NCI-H460 (cell line): ENCODE measurements around the gene TWIST2. TPM values are rescaled to one million over a fixed set of nuclear protein-coding genes. Genes with fewer than 3 reads are reported as not detected.

Experiments used
- DNase-seq: peaks from one replicate; pipeline ENCODE4 v3.0.0-alpha.2; 2016; ENCODE audit warnings: low read depth; ENCODE audit errors: extremely low read depth
- polyA plus RNA-seq: library from polyadenylated mRNA; depleted of rRNA; stranded (reverse); fragments of >200 nt; gene quantifications from 2 replicates; pipeline ENCODE4 v1.2.3, GENCODE V29; 2014; cell fraction: nucleus; rRNA removed
- total RNA-seq: library from RNA; depleted of rRNA; stranded (reverse); fragments of >200 nt; shearing (Covaris generic); gene quantifications from 2 replicates; pipeline ENCODE4 v1.2.3, GENCODE V29; 2014; rRNA removed

The TWIST2 gene
- total RNA-seq: 11.0 and 13.6 TPM in 2 replicates
- 5.6 and 17.2 TPM in 2 replicates for polyA plus RNA-seq

GRCh38 chr2:238847841-238848690 lies at the start of gene TWIST2:
Gene TWIST2, plus strand, starts transcription at chr2:238848085. Its CDS starts 131 bp downstream, at chr2:238848216.
- DNase-seq: no peak

GRCh38 chr2:238801791-238802190 lies 46.1 kb upstream of the TWIST2 start:
- no peak for DNase-seq

- no peak for DNase-seq
Observed at GRCh38 chr2:238802957-238803356, 44.9 kb upstream of the TWIST2 start.

GRCh38 chr2:238803996-238804870 lies 43.7 kb upstream of the TWIST2 start:
- DNase-seq: no peak

- no peak for DNase-seq
Observed at GRCh38 chr2:238808761-238809160, 39.1 kb upstream of the TWIST2 start.

- DNase-seq: no peak
Observed at GRCh38 chr2:238810321-238810720, 37.6 kb upstream of the TWIST2 start.

- DNase-seq: no peak
Observed at GRCh38 chr2:238811293-238811692, 36.6 kb upstream of the TWIST2 start.

GRCh38 chr2:238811759-238812158 lies 36.1 kb upstream of the TWIST2 start:
- no peak for DNase-seq

DNA sequence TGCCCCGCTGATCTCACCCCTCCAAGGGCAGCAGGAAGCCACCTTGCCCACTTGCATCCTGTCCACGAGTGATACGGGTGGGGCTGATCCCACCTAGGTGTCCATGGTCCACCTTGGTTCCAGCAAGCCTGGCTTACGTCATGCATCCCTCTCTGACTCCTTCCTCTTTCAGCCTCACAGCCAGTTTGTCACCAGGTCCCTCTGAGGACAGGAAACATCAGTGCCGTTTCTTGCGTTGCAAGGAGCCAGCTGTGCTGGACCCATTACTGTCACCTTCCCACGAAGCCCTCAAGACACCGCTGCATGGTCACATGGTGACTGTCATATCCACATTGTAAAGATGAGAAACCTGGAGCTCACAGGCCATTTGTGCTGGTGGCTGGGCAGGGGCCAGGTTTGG lies 34.8 kb upstream of the TWIST2 start:
- DNase-seq: no peak

GRCh38 chr2:238814815-238815214 lies 33.1 kb upstream of the TWIST2 start:
- no peak for DNase-seq

GRCh38 chr2:238816291-238816690 lies 31.6 kb upstream of the TWIST2 start:
- DNase-seq: no peak

- no peak for DNase-seq
Observed at GRCh38 chr2:238817382-238817781, 30.5 kb upstream of the TWIST2 start.

DNA sequence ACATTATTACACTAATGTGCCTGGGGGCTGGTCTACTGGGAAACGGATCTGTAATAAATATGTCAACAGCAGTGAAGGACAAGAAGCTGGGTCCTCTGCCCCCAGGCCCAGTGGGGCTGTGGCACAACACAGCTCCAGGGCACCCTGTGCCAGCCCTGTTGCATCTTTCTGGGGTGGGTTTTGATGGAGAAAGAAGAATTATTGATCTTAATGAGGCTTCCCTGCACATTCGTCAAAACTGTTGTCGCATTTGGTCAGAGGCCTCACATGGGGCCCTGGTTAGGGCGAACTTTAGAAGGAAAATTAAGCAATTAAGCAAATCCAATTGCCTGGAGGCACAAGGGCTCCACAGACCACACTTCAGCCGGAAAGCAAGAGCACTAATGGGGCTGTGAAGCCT lies 30.0 kb upstream of the TWIST2 start:
- DNase-seq: no peak

DNA sequence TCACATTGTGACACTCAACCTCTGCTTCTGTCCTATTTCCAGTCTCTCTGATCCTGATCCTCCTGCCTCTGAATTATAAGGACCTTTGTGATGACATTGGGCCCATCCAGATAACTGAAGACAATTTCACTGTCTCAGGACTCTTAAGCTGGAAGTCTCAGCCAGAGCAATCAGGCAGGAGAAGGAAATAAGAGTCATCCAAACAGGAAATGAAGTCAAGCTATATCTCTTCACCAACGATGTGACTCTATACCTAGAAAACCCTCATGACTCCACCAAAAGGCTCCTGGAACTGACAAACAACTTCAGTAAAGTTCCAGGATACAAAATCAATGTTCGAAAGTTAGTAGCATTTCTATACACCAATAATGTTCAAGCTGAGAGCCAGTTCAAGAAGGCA lies 29.3 kb upstream of the TWIST2 start:
- DNase-seq: no peak

- no peak for DNase-seq
Observed at GRCh38 chr2:238820197-238820596, 27.7 kb upstream of the TWIST2 start.

DNA sequence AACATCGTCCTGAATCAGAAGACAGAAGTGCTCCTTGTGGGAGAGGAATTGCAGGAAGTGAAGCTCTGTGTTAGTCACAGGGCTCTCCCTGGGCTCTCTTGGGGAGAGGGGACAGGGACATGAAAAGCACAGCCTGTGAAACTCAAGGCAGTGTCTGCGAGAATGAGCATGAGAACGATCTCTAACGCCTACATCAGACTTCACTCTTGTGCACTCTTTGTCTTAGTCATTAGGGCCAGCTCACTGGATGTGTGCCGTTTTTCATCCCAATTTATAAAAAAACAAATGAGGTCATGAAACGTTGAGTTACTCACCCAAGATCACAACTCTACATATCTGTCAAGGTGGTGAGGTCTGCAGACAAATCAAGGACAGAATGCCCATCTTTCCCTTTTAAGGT lies 27.0 kb upstream of the TWIST2 start:
- DNase-seq: no peak

DNA sequence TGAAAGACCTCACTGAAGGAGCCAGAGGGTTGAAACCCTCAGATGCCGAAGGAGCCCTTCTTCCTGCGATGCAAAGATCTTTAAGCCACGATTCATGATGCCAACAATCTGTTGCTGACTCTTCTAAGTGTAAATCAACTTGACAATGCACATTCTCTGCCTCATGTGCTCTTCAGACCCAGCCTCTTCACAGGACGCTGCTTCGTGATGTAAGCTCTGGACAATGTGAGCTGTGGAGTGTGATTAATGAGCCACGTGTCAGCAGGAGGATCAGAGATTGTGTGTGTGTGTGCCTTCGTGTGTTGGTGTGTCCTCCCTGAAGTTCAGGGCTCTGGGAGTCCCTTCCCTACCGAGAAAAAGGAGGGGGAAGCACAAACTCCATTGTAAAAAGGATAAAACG lies 26.5 kb upstream of the TWIST2 start:
- no peak for DNase-seq

DNA sequence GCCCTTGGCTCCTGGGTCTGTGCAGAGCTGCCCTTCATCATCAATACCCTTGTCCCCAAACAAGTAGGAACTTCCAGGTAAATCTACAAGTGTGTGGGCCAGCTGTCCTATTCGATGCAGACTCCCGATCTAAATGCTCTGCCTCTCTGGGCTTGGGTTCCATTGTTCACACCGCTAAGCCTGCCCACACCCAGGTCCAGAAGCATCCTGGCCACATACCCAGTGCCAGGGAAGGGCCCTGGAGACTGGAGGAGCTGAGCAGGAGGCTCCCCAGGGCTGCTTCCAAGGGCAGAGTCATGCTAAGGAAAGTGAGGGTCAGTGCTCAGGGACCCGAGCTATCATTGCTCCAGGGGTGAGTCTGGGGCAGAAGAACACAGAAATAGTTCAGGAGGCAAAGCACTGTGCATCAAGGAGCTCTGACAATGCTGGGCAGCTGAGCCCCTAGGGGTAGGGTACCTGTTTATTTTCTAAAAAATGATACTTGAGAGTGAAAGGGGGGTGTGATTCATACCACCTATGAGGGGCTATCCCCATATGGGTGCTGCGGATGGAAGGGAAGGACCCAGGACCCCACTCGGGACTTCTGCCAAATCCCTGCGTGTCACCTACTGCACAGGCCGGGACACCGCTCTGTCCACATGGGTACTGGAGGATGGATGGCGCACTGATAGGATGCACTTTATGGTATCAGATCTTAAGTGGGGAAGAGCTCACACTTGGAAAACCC lies 25.8 kb upstream of the TWIST2 start:
- DNase-seq: no peak

DNA sequence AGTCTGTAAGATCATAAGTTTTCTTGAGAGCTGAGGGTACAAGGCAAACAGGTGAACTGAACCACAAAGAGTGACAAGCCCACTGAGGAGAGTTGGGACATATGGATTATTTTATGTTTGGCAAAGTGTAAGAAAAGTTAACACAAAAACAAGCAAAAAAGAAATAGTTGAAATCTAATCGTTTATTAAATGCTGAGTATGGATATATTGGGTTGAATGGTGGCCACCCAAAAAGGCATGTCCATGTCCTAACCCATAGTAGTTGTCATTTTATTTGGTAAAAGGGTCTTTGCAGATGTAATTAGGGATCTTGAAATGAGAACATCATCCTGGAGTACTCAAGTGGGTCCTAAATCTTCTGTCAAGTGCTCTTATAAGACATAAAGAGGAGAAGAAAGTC lies 24.9 kb upstream of the TWIST2 start:
- no peak for DNase-seq

DNA sequence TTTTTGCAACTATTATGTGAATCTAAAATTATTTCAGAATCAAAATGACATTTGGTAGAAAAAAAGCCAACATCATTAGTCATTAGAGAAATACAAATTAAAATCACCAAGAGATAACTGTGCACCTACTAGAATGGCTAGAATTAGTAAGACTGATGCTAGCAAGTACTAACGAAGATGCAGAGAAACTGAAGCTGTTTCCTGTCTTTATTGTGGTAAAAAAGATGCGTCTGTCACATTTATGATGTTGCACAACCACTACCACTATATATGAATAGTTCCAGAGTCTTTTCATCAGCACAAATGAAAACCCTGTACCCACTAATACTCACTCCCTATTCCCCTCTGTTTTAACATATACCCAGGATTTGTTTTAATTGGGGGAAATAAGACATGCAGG lies 16.7 kb upstream of the TWIST2 start:
- no peak for DNase-seq

GRCh38 chr2:238834982-238835381 lies 12.9 kb upstream of the TWIST2 start:
- no peak for DNase-seq
